HG02852 (cell line): ENCODE data around the gene GALM.
"Not testable (repeated sequence)": the region's sequence is repeated elsewhere in the genome, so short reads cannot be mapped to it uniquely, and the experiment has no call there.

ENCODE experiments used
- ATAC-seq: cut with Tn5 transposase; IDR thresholded peaks from one replicate; pipeline ENCODE4 v1.9.1; 2021; ENCODE audit warnings: mild to moderate bottlenecking, moderate library complexity; ENCODE audit not compliant: unreplicated experiment

GALM gene

DNA sequence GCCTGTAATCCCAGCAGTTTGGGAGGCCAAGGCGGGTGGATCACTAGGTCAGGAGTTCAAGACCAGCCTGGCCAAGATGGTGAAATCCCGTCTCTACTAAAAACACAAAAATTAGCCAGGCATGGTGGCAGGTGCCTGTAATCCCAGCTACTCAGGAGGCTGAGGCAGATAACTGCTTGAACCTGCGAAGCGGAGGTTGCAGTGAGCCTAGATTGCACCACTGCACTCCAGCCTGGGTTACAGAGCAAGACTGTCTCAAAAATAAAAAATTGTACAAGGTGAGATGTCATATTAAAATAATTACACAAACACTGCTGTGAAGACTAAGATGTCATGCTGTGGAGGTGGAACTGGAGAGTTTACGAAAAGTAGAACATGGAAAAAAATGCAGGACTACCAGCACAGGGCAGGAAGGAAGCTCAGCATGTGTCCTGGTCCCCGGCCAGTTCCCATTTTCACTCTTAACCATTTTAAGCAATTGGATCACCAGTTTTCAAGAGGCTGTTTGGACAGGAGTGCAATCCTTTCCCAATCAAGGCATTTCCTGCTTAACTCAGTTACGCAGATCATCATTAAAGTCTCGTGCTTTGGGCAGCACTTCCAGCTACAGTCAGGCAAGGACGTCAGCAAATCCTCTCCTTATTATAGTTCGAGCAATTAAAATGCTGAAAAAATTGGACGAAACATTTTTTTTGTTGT lies 71.2 kb downstream of the GALM start:
- not testable (repeated sequence) for ATAC-seq

- ATAC-seq, result no peak
These were observed 72.0 kb downstream of the GALM start for GRCh38 chr2:38737925-38738324.

DNA sequence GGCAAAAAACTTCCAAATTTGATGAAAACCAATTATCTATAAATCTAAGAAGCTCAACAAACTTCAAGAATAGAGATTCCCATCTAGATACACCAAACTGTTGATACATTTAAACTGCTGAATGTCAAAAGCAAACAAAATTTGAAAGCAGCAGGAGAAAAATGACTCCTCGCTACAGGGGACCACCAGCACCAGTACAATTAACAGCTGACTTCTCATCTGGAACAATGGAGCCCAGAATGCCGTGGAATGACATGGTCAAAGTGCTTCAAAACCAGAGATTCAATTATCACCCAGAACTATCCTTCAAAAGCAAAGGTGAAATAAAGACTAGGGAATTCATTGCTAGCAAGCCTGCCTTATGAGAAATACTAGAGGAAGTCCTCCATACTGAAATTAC lies 73.6 kb downstream of the GALM start:
- ATAC-seq, result no peak

GRCh38 chr2:38740851-38741731 lies 75.2 kb downstream of the GALM start:
- ATAC-seq, result no peak

GRCh38 chr2:38742797-38743559 lies 77.1 kb downstream of the GALM start:
- ATAC-seq, result no peak

DNA sequence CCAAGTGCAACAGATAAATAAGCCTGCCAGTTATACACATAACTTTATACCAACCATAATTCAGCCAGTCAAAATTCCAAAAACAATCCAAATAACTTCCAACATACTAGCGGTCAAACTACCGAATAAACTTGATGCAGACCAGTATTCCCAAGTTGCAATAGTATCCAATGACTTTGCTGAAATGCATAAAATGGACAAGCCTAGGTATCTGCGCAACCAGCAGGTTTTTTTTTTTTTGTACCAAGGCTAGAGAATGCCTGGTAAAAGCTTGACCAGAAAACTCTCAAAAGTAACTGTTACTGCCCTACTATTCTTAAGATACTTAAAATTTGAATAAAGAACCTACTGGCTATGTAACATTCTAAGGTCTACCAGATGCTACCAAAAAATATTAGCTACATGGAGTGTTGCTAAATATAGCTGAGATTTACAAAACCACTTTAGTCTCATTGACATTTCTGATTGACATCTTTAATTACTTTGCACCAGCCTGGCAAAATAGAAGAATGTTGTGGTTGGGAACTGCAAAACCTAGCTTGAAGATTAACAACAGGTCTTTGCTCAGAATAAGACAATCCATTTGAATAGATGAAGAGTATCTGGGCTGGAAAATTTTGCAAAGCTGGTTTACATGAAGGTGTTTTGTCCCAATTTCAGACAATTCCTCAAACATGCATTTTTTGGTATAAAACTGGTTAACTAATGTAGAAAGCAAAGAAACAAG lies 77.9 kb downstream of the GALM start:
- no peak for ATAC-seq

GRCh38 chr2:38744399-38744780 lies 78.5 kb downstream of the GALM start:
- ATAC-seq, result no peak

DNA sequence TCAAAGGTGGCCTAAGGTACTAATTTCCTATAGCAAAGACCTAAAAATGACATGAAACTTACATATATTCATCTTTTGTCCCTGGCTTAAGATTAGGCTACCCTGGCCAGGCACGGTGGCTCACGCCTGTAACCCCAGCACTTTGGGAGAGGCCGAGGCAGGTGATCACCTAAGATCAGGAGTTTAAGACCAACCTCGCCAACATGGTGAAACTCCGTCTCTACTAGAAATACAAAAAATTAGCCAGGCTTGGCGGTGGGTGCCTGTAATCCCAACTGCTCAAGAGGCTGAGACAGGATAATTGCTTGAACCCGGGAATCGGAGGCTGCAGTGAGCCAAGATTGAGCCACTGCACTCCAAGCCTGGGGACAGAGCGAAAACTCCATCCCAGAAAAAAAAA lies 79.4 kb downstream of the GALM start:
- no peak for ATAC-seq

GRCh38 chr2:38747007-38747424 lies 81.1 kb downstream of the GALM start:
- ATAC-seq, result no peak

DNA sequence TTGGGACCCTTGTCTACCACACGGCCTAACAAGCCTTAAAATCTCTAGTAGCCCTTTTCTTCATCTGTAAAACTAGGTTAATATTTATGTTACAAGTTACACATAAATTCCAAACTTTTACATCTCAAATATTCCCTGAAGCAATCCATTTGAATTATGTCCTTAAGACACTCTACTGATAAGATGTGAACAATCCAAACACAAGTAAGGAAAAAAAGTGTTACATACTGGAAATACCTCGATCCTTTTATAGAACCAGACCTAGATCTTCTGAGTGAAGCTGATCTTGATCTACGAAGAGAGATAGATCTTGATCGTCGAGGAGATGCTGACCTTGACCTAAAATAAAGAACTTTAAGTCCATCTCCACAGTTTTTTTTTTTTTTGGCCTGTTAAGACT lies 81.9 kb downstream of the GALM start:
- ATAC-seq, result no peak

DNA sequence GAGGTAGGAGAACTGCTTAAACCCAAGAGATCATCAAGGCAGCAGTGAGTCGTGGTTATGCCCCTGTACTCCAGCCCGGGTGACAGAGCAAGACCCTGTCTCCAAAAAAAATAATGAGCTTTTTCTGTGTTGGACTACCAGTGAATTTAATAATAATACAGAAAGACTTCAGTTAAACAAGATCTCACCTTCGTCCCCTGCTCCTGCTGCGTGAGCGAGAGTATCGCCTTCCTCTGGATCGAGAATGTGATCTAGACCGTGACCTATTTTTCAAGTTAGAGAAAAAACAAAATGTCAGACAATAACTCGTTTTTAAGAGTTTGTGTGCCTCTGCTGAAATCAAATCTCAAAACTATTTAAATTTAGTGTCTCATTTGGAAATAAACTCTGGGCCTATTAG lies 82.5 kb downstream of the GALM start:
- ATAC-seq, result no peak

DNA sequence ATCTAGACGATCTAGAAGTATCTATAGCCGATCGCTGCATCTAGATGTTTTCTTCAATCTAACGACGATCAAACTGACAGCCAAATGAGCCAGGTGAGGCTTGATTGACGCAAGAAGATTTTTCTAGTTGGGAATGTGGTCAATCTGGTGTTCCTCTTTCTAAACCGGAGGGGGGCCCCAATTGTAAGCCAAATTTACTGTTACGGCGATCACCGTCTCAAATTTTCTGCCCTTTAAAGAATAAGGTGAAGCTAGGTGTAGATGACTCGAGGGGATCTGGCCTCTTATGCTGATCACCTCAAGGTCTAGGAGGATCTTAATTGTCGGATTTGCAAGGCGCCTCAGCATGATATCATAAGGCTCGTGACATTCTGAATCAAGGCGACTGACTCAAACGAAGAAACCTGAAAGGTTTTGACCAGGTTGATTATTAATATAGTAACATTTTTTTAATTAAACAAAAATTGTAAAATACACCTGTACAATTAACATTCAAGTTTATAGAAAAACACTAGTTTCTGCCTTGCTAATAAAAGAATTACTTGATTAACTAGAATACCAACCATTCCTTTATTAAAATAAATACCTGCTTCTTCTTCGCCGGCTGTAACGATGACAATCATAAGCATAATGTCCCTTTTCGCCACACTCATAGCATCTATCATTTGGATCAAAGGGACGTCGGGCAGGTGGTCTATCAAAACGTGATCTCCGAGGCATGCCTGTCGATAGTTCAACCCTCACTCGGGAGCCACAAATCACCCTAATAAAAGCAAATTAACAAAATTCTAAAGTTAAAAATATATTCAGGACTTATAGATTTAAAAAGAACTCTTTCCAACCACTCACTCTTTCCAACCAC lies 83.3 kb downstream of the GALM start:
- ATAC-seq, result no peak

GRCh38 chr2:38750011-38750890 lies 84.3 kb downstream of the GALM start:
- peak; percentile 30 for ATAC-seq

DNA sequence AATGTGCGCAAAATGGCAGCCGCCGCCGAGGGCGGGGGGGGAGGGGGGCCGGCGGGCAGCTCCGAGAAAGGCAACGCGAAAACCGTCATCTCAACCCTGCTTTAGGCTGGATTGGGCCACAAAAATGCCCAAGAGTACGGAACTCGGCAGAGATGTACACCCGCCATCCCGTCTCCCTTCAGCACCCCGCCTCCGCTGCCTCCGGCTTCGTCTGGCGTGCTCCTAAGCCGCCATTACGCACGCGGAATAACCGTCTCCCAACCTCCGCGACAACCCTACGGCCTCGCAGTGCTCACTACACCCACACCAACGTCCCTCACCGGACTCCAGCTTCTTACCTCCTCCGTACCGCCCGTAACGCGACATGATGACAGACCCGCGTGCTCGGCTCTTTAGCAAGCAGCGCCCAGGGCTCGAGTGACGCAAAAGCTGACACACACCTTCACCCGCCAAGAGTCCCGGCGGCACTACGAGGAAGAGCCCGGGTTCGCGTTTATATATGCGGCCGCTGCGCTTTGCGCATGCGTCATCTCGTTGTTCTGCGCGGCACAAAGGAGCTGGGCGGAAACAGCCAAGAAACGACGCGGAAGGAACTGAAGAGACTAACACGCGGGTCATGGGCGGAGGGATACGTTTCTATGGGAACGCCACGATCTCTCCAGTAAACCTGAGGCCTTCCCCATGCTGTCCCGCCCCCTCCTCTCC lies 85.1 kb downstream of the GALM start, which contains the start of gene SRSF7:
SRSF7 (minus strand) TSS at position 471 of the 705 bp plus-strand sequence; CDS start at position 366, 105 bp downstream.
- peak; percentile 76 for ATAC-seq

DNA sequence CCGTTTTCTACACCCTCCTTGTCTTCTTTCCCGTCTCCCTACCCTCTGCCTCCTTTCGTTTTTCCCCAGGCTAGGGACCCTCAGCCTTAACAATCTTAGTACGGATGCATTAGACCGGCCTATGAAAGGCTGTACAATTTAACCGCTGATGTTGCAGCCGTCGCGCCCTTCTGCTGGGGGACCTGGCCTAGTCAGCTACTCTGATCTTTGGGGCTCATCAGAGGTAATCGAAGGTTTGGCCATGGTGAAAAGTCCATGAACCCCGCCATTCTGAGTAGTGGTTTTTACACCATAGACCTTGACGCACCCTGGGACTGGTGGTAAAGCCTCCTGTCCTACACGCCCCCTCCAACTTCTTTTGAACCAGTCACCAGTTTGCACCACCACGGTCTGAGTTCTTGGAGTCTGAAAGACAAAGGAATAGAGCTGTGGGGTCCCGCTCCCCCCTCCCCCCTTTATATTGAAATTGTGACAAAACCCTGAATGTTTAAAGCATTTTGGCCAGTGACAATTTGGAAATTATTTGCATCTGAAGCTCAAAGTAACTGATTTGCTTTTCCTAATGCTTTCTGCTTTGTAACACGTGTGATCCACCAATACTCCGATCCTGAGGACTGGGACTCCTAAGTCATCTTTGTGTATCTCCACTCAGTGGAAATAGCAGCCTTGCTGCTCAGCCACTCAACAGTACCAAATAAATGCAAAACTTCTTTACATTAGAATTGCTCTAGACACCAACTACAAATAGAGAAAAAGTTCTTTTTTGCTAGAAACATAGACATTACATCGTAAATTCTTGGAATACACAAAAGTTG lies 85.9 kb downstream of the GALM start:
- ATAC-seq, result peak; percentile 3

DNA sequence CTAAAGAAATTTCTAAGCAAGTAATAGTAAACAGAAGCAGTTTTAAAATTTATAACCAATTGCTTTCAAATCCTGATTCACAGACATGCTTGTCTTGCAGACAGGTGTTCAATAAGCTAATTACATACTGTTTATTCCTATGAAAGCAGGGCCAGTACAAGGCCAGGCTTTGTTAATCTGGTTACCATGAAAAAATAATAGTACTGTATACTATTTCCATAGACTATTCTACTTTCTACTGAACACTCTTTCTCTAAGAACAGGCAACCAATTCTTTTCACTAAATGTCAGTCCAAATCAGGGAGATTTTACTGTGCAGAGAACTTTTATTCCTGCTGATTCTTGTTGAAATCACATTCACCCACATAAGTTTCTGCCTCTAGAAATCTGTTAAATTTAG lies 88.1 kb downstream of the GALM start:
- no peak for ATAC-seq

- no peak for ATAC-seq
These were observed 88.6 kb downstream of the GALM start for GRCh38 chr2:38754506-38754905.
